Activated gamma-delta T cell treated with Interleukin-2 at 50 U/mL for 16 hours (primary cell): ENCODE measurements around the gene CDK8.
"Not testable (repeated sequence)": the region's sequence is repeated elsewhere in the genome, so short reads cannot be mapped to it uniquely, and the experiment has no call there.

Experiments used
- DNase-seq: peaks from one replicate; pipeline ENCODE4 v3.0.0-alpha.2; 2020

Gene CDK8

GRCh38 chr13:26253787-26254582 lies at the start of gene CDK8:
TSS of gene CDK8 (plus strand) at chr13:26254129. CDS start at chr13:26254642, 513 bp downstream.
- DNase-seq: peak; percentile 84

GRCh38 chr13:26208287-26208686 lies 45.6 kb upstream of the CDK8 start:
- no peak for DNase-seq

GRCh38 chr13:26213345-26213744 lies 40.6 kb upstream of the CDK8 start:
- DNase-seq: no peak

- DNase-seq: no peak
Observed at GRCh38 chr13:26213982-26214381, 39.9 kb upstream of the CDK8 start.

GRCh38 chr13:26216042-26216441 lies 37.9 kb upstream of the CDK8 start:
- DNase-seq: no peak

GRCh38 chr13:26219726-26220125 lies 34.2 kb upstream of the CDK8 start:
- no peak for DNase-seq

DNA sequence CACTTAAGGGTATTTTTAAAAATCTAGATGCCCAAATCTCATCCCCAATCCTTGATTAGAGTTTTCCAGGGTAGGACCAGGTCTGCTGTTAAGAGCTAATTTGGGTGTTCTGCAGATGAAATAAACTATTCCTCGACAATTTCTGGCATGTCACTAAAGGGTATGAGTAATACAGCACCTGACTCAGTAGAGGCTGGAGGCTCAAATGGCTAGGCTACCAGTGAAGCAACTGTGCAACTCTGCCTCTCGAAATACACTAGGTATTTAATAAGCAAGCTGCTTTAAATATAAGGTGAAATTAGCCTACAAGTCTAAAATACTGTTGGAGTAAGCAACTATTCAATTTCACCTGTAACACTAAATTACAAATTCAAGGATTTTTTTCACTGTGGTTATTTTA lies 33.4 kb upstream of the CDK8 start:
- DNase-seq: no peak

DNA sequence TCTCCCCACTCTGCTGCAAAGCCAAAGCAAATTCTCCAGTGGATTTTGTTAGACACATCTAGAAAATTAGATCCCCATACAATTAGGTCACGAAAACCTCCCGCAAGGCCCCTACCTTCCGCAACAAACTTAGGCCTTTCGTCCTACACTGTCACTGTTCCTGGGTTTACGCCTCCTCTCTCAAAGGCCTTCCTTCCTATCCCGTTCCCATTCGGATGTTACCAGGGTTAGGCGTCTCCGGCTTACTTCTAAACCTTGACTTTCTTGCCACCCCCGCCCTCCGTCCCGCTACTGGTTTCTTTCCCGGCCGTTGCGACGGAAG lies 32.6 kb upstream of the CDK8 start:
- DNase-seq: no peak

DNA sequence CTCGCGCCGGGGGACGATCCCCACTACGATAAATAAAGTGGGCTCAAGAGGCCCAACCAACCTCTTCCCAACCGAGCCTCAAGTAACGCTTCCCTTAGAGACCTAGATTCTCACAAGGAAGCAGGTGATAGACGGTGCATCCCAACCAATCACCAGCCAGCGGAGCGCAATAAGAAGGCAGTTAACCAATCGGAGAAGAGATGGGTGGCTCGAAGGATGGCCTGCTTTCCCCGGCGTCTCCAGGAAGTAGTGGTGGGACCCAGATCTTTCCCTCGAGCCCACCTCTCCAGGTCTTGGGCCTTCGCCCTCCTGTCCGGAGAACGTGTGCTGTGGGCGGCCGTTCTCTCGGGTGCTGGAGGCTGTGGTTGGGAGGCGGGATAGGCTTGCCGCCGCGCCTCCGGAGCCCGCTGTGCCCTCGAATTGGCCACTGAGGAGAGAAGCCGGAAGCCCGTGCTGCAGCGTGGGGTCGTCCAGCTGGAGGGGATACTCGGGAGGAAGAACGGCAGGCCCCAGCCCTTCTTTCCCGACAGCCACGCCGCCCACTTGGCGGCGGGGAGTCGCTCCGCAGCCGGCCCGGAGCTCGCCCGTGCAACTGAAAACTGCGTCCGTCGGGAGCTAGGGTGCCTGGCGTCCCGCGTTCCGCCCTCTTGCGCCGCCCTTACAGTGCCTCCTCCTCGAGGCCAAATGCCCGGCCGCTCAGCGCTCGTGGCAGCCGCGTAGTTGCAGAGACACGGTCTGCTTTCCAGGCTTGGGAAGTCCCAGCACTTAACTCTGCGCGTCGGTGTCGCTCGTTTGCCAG lies 32.0 kb upstream of the CDK8 start, which contains the start of gene RNF6:
Gene RNF6 (minus strand): TSS at position 594 of the 799 bp plus-strand sequence. CDS start 2,665 bp downstream, outside the sequence.
- DNase-seq: peak; percentile 84

DNA sequence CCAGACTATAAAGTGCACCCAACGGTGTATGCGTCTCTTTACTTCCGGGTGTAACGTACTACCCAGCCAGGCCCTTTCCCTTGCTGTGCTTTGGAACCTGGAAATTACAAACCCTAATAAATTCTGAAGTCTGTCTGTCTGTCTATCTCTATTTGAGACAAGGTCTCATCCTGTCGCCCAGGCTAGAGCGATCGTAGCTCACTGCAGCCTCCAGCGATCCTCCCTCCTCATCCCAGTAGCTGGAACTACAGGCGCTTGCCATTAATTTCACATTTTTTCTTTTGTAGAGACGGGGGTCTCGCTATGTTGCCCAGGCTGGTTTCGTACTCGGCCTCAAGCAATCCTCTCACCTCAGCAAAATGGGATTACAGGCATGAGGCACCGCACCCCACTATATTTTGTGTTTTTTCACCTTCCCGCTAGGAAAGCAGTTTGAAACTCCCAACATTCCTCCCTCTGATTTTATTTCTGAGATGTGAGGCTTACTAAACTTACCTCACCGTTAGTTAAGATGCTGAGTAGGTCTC lies 31.3 kb upstream of the CDK8 start:
- no peak for DNase-seq

DNA sequence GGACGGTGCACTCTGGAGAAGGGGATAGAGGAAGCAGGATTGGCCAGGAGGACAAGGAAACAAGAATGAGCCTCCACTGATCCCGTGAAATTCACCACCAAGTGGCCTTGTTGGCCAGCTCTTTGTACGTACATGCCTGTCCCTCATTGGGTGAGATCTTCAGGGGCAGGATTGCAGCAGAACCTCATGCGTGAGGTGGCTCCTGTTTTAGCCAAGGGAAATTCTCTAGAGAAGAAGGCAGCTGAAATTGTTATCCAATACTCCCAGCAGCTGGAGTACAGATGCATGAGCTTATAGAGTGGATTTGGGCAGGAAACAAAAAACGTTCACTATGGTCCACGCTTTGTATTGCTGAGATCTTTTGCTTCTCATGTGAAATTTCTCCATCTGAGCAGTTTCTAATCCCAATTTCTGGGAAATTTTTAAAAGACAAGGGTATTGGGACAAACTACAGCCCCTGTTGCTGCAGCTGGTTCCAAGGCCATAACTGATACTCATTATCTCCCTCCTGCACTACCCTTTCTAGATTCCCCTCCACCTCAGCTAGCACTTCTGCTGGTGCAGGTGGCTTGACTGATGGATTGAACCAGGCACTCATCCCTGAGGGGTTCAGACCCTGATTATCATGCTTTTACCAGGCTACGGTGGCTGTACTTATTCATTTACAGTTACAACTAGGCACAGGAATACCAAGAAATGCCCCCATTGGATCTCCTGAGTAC lies 27.9 kb upstream of the CDK8 start:
- DNase-seq: no peak

DNA sequence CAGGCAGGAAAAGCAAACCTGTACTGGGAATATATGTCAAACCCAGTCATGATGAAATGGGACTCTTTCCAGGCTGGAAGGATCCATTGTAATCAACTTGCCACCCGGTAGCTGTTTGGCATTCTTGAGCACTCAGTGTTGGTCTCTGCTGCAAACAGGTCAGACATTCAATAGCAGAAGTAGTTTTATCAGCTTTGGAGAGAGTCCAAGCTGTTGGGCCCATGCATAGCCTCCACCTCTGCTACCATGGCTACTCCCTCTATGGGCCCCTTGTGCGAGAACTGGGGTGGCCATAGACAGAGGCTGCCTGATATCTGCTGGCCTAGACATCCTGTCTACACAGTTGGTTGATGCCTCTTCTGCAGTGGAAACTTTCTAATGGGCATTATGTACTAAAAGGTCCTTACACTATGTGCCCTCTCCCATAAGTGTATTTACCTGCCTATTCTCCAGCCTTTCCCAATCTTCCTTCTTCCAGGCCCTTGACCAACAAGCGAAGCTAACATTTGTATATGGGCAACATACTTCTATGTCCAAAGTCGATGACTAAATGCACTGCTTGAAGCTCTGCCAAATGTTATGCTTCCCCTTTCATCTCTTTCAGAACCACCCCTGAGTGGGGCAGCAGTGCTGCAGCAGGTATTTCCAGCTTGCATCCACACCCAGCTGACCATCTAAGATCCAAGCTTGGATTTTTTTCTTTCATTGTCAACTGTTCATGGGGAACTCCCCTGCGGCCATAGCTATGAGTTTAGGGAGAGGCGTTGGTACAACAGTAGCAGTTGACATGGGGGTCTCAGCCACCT lies 26.6 kb upstream of the CDK8 start:
- DNase-seq: no peak

DNA sequence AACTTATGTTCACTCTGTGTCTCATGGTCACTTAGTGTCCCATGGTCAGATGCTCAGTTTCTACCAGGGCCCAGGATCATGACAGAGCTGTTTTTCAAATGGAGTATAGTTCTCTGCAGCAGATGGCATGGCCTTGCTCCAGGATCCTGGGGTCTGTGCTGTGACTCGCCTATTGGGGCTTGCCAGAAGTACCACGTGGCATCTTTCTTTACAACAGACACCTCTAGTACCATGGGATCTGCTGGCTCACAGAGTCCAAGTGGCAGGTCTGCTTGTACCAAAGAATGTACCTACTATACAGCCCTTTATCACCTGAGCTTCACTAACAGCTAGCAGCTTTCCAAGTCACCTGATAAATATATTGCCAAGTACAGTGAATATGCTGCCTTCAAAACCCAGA lies 25.8 kb upstream of the CDK8 start:
- no peak for DNase-seq

DNA sequence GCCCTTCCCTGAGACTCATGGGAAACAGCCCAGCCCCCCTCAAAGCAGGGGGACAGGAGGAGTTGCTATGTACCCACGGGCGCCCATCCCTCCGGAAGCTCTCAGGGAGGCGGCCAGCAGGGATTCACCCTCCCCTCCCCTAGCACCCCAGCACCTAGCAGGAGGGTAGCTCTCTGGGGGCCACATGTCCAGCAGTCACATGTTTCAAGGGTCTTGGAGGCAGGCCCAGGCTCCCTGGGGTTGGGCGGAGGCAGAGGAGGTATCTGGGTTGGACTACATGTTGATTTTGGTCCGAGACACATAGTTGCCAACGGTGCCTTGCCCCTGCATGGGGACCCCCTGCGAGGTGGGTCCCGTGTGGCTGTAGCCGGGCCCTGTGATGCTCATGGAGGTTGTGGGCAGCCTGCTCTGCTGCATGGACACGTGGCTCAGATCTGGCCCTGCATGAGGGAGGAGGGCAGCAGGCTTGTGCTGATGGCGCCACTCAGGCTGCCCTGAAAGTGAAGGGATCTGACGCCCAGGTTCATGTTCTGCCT lies 24.8 kb upstream of the CDK8 start:
- no peak for DNase-seq

DNA sequence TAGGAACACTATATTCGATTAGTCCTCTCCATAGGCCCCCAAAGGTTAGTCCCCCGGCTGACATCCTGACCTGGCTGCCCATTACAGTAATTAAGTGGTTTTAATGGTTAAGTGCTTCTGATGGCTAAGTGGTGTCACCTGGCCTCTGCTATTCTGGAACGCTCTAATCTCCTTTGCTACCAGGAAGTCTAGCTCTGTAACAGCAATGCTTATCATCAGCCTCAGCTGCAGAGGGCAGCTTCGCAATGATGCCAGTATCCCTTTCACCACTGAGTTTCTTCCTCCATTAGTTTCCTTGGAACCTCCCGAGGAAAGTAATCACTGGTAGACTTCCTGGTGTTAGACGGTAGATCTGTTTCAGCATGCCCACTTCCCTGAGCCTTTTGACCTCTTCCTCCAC lies 23.2 kb upstream of the CDK8 start:
- no peak for DNase-seq

DNA sequence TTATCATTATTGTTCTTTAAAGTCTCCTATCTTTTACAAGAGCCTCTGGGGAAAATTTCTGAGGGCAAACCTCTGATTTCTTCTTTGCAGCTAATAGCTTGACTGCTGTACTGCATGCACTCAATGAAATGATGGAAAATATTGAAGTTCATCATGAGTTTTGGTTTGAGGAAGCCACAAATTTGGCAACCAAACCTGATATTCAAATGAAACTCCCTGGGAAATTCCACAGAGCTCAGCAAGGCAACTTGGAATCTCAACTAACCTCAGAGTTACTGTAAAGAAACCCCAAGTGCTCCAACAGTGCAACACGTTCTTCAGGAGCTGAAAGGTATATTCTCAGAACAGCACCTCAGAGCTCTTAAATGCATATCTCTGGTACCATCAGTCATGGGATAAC lies 17.6 kb upstream of the CDK8 start:
- DNase-seq: no peak

DNA sequence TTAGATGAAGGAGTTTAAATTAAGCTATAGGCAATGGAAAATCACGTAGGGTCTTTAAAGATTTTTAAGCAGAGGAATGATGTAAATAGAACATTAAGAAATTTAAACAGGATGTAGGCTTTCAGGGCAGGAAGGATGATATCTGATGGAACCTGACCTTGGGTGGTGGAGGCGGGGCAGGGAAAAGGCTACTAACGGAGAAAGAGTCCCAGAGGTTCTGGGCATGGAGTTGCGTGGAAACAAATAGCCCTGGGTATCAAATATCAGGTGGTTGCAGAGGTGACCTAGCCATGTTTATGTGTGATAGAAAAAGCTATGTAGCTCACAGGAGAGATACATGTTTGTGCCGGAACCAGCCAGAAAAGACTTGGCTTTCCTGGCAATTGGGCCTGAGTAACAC lies 7.8 kb upstream of the CDK8 start:
- no peak for DNase-seq

- no peak for DNase-seq
Observed at GRCh38 chr13:26247011-26247410, 6.9 kb upstream of the CDK8 start.

DNA sequence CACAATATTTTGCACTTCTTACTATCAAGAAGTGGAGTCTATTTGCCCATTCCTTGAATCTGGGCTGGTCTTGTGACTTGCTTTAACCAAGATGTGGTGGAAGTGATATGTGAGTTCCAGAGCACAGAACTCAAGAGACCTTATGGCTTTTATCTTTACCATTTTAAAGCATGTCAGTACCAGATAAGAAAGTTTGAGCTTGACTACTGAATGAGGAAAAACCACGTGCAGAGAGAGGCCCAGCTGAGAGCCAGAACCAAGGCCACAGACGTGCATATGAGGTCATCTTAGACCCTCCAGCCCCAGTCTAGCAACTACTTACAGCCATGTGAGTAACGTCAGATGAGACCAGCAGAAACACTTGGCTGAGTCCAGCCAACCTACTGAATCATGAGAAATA lies 6.3 kb upstream of the CDK8 start:
- no peak for DNase-seq

GRCh38 chr13:26249551-26249950 lies 4.4 kb upstream of the CDK8 start:
- DNase-seq: no peak

DNA sequence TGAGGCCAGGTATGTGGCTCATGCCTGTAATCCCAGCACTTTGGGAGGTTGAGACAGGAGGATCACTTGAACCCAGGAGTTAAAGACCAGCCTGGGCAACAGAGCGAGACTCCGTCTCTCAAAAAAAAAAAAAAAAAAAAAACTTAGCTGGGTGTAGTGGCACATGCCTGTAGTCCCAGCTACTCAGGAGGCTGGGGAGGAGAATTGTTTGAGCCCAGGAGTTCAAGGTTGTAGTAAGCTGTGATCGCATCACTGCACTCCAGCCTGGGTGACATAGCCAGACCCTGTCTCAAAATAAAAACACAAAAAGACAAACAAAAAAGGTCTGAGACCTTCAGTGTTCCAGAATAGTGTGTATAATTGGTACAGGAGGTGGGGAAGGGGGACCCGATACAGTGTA lies 1.9 kb upstream of the CDK8 start:
- DNase-seq: not testable (repeated sequence)

DNA sequence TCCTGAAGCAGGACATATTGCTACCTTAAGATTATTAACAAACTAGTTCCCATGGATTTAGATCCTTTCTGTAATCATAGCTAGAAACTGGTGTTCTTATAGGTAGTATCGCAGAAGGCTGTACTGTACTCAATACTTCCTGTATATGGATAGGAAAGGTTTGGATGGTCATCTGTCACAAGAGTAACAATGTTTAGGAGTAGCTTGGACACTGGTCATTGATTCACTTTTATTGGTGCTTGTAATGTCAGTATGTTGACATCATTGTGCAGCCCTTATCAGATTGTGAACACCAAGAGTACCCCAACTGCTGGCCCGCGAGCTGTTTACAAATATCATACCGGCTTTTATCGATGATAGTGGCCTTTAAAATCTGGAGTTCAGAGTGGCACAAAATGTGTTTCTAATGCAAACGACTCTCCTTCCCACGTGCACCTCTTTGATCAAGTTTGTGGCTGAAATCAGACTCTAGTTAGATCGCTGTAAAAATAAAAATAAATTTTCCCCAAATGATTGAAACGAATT lies 605 bp upstream of the CDK8 start:
- no peak for DNase-seq
